Measurements from ENCODE around the gene ATXN10.

GRCh38 chr22:45763236-45763624 lies 91.6 kb downstream of the ATXN10 start:
- TF ChIP-seq CTCF (IDR thresholded peaks at IDR 0.05; ENCODE audit: low read depth, low read length), result no peak
- no peak for TF ChIP-seq POLR2A (IDR thresholded peaks at IDR 0.05; ENCODE audit: extremely low read depth, insufficient read length)
- no peak for TF ChIP-seq MAX (IDR thresholded peaks at IDR 0.05; ENCODE audit: low read depth, low read length)
- TF ChIP-seq MYC (IDR thresholded peaks at IDR 0.05; ENCODE audit: low read depth, low read length), result no peak

Data from NB4 (cell line).